HG02973 (cell line): ENCODE measurements around the gene OSCP1.

Source experiments
- ATAC-seq: cut with Tn5 transposase; IDR thresholded peaks from one replicate; pipeline ENCODE4 v1.9.1; 2021; ENCODE audit warnings: moderate library complexity; ENCODE audit not compliant: unreplicated experiment

The OSCP1 gene

DNA sequence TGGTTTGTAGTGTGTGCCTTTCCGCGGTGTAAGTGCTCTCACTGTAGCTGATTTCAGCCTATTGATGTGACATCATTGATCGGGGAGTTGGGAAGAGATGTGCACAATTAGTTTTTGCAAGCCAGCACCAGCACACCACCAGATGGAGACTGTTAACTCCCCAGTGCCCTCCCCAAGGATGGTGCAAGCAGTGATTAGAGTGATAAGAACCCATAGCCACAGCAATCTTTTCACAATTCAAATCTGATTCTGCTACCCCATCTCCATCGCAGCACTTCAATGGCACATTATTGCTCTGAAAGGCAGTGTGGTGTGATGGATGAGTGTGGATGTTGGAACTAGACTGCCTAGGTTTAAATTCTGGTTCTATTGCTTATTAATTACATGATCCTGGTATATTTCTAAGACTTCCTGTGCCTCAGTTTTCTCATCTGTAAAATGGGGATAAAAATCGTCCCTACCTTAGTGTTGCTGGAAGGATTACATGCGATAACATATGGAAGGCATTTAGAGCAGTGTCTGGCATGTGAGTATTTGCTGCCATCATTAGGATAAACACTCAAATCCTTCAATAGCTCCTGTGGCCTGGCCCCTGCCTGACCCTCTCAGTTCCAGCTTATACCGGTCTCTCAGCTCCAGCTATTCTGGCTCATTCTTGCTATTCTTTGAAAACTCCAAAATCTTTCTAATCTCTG lies 25.8 kb upstream of the OSCP1 start:
- no peak for ATAC-seq

DNA sequence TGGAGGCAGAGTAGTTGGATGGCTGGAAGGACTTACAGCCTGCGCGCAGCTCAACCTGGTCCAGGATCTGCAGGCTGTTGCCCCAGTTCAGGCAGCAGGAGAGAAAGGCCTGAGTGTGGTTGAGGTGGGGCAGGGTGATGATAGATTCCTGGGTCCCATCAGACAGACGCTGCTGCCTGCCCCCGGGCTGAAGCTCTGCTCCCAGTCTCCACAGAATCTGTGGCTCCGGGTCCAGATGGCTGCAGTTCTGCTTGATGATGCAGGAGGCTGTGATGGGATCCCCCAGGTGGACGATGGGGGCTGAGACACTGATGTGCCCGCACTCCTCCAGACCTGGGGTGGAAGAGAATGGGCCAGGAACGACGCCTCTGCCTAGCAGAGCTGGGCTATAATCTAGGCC lies 25.1 kb upstream of the OSCP1 start:
- ATAC-seq: no peak

DNA sequence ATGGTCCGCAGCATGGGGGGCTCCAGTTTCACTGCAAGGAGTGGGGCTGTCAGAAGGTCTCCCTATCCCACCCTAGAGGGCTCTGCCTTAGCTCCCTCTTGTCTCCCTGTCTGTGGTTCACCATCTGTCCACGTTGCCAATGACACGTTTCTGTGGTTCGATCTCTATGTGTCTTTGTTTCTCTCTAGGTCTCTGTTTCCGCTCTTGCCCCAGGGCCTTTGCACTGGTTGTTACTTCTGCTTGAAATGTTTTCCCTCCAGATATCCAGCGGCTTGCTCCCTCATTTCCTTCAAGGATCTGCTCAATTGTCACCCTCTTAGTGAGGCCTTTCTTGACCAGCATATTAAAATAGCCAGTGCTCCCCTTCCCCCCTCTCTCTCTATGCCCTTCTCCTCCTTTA lies 22.4 kb upstream of the OSCP1 start:
- no peak for ATAC-seq

DNA sequence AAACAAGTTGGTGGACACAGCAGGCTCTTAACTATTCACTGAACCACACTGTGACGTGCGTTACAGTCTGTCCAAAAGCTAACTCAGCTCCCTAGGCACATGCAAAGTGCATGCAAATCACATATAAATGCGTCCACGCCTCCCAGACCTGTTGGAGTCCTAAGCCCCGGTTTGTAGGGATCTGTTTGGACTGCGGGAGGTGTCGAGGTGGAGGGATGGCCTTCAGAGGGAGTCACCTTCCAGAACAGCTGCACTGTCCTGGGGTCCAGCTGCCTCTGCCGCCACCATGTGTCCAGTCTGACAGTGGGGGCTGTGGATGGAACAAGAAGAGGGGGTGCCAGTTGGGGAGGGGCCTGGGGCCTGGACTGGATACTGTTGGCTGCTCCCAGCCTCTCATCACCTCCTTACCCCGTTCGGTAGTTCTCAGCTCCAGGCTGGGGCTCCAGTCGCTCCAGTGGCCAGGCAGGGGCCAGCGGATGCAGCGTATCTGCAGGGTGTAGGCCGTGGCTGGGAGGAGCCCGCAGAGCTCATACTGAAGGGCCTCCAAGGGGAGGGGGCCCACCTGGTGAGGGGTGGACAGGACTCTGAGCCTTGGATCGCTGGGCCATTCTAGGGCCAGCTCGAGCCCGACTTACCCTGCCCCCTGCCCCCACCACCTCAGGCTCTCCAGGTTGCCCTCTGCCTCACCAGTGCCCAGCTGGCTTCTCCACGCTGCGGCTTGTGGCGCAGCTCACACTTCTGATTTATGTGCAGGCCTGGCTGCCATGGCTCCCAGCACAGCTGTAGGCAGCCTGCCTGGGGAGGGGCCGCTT lies 21.8 kb upstream of the OSCP1 start:
- no peak for ATAC-seq

DNA sequence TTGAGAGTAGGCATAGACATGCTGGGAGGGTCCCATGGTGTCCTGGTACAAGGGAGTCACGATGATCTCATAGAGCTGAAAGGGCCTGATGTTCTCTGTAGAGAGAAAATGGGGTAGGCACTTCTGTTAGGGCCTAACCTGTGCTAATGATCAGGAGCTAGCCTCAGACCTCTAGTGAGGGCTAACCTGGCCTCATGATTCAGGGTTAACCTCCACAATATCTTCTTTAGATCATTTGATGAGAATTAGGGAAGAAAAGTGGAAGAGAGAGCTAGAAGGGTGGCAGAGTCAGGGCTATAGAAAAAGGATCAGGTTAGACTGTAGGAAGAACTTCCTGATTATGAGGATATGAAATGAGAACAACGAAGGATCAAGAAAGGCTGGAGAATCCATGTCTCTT lies 18.9 kb upstream of the OSCP1 start:
- no peak for ATAC-seq

DNA sequence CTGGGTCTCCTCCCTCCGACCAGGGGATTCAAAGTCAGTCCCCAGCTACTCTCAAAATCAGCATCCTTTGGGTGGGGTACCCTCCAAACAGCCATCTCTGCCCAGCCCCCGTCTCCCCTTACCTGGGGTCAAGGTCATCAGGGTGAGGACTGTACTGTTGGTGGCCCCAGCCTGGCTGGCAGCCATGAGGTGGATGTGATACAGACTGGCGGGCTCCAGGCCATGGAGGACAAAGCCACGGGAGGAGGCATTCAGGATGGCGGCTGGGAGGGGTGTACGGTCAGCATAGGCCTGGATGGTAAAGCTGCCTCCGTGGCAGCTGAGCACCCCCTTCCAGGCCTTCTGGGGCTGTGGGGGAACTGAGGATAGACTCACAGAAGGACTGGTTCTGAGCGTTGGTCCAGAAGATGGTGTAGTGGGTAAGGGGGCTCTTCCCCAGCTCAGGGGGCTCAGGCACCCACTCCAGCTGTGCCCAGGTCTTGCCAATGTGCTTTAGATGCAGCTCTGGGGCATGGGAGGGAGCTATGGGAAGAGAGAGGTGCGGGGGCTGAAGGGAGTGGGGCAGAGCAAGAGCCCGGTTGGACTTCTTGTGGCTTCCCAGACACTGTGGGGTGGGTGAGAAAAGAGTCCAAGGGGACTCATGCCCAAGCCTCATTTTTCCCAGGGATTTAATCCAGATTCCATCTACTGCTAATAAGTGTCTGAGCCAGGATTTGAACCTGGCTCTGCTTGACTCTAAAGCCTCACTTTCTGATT lies 17.6 kb upstream of the OSCP1 start:
- no peak for ATAC-seq

DNA sequence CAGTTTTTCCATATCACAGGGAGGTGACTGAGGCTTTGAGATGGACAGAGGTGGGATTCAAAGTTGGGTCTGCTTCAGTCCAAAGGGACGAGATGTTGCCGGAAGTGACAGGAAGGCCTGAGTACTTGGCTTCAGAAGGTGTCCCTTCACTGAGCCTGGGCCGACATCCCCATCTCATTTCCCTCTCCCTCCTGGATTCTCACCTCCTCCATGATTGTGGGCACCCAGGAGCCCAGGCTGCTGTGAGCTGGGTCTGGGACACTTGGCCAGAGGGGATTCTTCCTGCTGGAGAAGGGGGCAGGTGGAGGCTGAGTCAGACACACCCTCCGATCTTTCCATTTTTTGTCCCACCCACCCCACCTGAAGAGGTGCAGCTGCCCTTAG lies 16.8 kb upstream of the OSCP1 start:
- no peak for ATAC-seq

DNA sequence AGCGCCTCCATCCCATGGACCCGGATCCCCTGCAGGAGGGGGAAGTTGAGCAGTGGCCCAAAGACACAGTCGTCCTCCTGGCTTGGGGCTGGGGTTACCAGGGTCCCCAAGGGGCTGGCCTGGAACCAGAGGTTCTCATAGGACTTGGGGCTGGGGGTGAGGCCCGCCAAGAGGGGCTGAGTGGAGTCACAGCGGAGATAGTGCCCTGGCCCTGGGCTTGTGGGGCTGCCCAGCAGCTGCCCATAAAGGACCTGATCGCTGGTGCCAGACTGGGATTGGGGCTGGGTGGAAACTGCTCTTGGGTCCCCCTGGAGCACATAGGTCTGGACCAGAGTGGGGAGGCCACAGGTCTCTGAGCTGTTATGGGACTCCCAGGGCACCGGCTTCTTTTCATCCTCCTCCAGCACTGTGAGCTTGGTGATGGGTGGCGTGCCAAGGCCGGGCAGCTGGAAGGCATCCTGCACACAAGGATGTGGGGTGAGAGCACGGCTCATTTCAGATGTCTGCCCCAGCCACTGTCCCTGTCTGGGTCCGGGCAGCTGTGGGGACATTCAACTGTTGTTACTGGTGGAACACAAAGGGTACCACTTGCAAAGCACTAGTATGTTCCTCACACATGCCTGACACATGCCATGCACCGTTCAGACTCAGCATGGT lies 16.2 kb upstream of the OSCP1 start:
- ATAC-seq: no peak

DNA sequence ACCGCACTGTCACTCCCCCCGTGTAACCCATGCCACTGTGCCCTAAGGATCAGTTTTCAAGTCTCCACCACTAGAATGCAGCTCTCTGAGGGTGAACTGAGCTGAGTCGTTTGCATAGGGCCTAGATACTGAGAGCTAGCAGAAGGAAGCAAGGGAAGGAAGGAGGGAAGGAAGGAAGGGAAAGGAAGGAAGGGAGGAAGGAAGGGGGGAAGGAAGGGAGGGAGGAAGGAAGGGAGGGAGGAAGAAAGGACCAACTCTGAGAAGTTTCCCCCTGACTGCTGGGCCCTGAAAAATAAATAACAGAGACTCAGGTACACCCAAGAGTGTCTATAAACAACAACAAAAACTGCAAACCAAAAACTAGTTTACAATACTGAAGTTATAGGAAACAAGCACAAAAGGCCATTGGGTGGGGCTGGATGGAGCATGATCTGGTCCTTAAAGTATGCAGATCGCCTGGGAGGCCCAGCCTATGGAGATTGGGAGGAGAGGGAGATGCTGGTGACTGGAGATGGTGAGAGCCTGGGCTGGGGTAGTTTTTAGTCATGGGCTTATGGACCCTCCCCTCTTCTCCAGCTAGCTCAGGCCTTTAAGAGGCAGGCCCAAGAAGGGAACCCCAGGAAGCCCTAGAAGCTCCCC lies 15.6 kb upstream of the OSCP1 start:
- ATAC-seq: no peak

DNA sequence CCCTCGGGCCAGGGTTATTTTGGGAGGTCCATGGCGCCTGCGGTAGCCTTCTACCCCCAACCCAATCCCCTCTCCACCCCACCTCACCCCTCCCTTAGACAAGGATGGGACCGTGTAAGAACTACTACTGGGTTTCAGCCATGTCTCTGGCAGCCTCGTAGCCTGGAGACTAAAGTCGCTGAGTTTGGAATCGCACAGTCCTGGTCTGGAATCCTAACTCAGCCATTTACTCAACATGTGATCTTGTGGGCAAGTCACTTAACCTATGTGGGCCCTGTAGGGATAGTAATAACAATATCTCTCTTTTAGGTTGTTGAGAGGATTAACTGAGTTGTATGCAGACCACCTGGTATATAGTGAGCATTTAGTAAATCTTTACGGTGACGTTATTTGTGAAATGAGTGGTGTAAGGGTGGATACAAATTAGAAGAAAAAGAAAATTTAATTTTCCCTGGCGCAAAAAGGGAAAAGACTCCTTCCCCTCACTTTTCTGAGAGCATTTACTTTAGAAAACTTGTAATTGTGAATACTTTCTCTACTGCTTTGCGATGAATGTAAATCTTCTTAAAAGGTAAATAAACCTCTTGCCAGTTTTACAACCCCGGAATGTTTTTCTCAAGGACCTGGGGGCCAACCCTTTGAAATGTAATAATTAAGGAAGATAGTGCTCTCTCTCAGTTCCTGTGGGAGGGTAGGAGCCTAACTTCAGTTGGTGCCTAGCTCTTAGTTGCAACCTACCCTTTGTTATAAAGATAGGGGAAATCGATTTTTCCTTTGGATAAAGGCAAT lies 14.5 kb upstream of the OSCP1 start:
- ATAC-seq: peak; percentile 32

DNA sequence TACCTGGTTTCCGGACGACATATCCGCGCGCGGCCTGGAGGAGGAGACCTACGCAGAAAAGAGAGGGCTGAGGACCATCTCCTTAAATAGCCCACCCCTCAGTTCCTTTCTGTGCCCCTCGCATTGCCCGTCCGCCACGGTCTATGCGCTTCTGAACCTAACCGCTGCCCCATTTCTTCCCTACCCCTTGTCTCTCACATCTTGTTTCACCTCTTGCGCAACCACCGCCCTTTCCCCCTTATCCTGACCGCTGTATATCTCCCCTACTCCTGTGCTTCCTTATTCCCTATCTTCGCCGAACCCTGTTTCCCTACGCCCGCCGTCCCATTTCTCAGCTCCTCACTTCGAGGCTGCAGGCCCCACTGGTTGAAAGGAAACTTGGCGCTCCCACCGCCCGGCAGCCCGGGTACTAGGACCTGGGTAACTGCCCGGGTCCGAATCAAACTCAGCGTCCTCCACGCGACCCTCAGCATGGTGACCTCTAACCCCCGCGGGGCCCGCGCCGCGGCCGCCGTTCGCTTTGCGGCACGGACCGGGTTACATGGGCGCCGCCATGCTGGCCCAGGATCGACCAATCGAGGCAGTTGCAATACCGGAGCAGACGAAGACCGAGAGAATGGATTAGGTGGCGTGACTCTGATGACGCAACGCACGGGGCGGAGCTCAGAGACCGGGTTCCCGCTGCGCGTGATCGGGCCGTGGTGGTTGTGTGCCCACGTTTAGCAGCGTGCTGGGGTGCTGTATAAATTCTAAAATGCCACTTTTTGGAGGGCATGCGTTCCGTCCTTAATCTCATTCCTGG lies 13.8 kb upstream of the OSCP1 start, which contains the start of gene MRPS15:
Gene MRPS15, minus strand, starts transcription at position 582 of the 802 bp plus-strand sequence. Its CDS starts 109 bp downstream, at position 473.
- peak; percentile 82 for ATAC-seq

DNA sequence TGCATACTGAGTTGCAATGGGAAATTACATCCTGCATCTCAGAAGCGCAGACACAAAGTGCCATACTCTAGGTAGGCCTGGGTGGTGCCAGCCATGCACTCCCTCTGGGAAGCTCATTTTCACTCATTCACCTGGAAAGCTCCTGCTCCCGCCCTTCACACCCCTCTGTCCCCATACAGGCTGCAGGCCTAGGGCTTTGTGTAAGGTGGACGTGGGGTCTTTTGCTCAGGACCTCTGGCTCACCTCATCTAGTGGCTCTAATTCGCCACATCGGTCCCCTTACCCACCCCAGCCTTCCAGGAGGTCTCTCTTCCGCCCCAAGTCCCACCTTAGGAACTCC lies 13.2 kb upstream of the OSCP1 start:
- no peak for ATAC-seq

DNA sequence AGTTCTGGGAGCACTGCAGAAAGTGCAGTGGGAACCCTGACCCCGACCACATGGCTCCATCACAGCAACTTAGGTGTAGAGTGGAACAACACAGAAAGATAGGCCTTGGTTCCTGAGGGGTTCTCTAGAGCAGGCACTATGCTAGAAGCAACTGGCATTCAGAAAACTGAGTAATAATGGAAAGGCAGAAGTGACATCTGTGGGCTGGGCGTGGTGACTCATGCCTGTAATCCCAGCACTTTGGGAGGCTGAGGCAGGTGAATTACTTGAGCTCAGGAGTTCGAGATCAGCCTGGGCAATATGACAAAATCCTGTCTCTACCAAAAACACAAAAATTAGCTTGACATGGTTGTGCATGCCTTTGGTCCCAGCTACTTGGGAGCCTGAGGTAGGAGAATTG lies 8.7 kb upstream of the OSCP1 start:
- no peak for ATAC-seq

DNA sequence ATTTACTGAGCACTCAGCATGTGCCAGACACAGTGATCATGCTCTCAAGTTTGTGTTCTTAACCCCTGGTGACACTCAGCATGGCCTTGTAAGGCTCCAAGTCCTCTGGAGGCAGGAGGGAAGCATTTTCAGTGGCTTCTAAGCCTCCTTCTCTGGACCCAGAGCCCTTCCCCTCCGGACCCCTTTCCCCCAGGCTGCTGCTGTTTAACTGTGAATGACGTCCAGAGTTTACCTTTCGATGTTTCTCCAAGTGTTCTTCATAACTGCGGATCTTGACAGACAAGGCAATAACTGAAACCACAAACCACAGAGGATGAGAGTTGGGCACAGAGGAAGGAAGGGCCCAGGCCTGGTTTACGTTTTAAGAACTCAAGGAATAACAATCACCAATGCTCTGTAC lies 7.4 kb upstream of the OSCP1 start:
- ATAC-seq: no peak

DNA sequence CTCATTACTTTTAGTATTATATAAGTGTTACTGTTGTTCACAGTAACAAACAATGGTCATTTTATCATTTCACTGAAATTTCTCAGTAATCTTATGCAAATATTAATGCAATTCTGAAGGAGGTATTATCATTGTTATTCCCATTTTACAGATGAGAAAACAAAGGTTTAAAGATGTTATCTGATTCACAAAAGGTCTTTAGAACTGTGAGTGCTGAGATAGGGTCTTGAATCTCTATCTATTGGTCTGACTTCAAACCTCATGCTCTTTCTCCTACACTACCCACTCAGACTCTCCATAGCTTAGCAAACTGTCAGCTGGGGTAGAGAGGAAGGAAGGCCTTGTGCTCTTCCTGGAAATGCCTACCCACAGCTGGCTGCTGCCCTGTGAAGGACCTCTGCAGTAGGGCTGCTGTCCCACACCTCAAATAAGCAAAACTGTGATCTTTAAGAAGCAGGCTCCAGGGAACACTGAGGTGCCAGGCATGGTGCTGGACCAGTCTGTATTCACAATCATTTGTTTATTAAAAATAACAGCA lies 6.2 kb upstream of the OSCP1 start:
- no peak for ATAC-seq

DNA sequence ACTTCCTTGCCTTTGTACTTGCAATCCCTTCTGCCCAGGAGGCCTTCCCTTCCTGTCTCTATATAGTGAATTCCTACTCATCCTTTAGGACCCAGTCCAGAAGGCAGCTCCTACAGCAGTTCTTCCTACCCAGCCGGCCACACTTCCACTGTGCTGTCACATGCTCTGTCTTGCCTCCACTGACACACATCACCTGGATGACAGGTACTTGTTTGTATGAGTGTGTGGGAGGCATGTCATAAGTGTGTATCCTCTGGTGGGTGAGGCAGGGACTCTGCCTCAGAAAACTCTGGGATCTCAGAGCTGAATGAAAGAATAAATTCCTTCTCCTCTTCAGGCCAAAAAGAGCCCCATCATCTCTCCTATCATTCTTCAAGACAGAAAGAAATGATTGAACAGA lies 5.1 kb upstream of the OSCP1 start:
- ATAC-seq: no peak

DNA sequence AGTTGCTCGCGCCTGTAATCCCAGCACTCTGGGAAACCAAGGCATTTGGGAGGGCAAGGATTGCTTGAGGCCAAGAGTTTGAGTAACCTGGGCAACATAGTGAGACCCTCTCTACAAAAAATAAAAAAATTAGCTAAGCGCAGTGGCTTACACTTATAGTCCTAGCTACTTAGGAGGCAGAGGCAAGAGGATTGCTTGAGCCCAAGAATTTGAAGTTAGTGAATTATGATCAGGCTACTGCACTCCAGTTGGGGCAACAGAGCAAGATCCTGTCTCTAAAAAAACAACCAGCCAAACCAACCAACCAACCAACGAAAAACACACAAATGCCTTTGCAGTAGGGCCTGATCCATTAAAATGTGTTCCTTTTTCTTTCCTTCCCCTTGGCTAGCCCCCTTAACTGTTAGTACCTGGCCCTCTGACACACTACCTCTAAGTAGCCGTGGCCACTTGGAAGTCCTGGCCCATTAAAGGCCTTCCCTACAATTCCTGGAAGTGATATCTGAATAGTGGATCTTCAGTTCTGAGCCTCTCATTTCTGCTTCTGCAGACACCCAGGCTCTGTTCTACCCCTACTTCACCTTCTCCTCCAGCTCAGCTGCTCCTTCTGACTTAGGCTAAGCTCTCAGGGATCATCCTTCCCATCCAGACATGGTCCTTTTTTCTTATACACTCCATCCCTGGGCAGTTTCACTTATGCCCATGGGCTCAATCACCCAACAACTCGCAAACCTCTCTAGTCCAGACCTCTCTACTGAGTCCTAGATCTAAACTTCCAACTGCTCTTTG lies 3.5 kb upstream of the OSCP1 start:
- ATAC-seq: no peak

DNA sequence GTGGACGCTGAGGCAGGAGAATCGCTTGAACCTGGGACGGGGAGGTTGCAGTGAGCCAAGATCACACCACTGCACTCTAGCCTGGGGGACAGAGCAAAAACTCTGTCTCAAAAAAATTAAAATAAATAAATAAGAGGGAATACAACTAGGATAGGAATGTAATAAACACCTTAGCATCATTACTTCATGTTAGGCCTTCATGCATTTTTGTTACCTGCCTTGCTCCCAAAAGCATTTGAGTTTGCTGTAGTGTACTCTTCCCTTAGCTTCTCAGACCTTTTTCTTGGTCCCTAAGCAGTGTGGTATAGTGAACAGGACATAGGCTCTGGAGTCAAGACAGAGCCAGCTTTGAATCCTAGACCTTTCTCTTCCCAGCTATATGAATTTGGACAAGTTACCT lies 2.8 kb upstream of the OSCP1 start:
- ATAC-seq: no peak
